Stimulated activated CD8-positive, alpha-beta memory T cell treated with anti-CD3 and anti-CD28 coated beads, Interleukin-4, amount 100 ng/mL, for 4 hours (primary cell): ENCODE data around the gene BSG.
"Not testable (repeated sequence)": the region's sequence is repeated elsewhere in the genome, so short reads cannot be mapped to it uniquely, and the experiment has no call there.

Experiments used
- DNase-seq, 2 donors: peaks; one replicate each; pipeline ENCODE4 v3.0.0-alpha.2; 2020; ENCODE audit warnings: low read depth in 2 of 2, low spot score in 1 of 2

The BSG gene

DNA sequence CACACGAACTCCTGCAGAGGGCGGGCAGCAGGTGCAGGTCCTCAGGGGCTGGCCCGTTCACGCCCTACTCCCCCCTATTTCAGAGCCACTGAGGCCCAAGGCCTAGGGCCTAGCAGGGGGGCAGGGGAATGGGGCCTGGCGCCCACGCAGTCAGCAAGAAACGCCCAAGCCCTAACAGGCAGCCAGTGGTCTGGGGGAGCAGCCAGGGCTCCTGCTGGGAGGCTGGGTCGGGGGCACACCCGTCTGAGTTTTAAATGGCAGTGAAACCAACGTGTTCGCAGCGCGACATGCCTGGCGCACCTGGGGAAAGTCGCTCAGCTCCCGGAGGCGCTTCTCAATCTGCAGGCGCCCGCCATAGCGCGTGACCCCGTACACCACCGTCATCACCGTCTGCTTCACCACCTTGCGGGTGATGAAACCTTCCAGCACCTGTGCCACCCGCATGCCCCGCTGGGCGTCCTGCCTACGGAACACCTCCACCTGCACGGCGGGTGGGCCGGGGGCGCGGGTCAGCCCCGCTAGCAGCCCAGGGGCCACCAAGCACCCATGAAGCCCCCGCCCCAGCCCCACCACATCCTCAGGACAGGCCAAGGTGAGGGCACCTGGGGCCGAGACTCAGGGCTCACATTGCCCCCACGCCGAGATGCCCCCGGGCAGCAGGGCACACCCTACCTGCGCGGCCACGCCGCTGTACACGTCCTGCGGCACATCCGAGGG is 47.0 kb downstream of the BSG start:
- DNase-seq, result no peak

DNA sequence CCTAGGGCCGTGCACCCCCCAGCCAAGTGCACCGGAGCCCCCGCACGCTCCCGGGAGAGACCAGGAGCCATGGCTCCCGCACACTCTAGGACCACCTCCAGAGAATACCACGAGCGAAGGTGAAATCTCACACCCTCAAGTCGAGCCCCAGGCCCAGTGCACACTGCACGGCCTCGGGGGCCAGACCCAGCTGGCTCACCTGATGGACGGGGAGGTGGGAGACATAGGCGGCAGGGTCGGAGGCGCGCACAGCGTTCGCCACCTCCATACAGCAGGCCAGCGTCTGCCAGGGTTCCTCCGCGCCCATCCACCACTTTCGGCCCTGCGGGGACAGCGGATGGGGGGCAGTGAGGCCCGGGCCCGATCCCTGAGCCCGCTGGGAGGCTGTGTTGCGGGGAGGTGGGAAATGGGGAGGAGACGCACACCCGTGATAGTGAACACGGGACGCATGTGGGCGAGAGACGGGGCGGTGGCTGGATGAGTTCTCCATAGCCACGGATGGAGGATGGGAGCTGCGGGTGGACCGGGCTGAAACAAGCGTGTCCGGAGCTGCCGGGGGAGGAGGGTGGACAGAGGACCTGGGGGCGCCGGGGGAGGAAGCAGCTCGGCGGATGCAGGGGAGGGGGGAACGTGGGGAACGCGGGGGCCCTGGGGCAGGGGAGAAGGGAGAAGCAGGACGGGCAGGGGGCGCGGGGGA is 47.9 kb downstream of the BSG start:
- no peak for DNase-seq

DNA sequence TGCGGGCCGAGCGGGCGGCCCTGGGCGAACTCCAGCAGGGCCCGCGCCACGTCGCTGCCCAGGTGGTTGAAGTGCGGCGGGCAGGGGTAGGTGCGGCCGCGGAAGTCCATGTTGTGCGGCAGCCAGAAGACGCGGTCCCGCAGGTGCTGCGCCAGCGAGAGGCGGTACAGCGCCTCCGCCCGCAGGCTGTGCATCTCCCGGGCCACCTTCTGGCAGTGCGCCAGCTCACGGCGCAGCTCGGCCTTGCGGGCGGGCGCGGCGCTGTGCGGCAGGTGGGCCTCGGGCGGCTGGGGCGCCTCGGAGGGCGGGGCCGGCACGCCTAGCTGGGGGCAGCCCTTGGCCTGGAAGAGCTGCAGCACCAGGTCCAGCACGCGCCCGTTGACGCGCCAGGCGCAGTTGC is 48.8 kb downstream of the BSG start:
- DNase-seq, result not testable (repeated sequence)

DNA sequence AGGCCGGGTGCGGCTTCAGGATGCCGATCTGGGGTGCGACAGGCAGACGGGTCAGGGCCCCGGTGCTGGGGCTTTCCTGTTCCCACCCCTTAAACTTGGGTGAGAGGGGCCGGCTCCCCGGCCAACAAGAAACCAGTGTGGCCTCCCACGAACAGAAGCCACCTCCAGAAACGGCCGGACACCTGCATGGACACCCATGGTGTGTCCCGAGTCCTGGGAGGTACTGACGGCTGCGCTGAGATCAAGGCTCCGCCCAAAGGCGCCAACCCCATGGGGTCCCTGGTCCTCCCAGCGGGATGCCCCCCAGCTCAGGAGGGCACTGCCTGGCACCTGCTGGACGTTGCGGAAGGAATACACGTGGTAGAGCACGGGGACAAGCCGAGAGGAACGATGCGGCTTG is 49.4 kb downstream of the BSG start:
- no peak for DNase-seq

DNA sequence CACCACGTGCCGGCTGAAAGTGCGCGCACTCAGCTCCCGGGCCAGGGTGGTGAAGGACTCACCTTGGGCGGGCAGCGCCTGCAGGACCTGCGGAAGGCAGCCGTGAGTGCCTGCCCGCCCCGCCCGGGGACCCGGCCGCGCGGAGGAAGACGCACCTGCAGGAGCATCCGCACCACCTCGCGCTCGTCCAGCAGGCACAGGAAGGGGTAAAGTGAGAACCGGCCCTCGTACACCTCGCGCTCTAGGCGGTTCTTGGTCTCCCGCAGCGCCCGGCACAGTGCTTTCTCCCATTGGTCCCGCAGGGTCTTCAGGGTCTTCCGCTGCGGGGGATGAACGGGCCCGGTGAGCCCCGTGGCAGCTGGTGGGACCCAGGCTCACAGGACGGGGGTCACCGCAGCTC is 50.3 kb downstream of the BSG start:
- no peak for DNase-seq

DNA sequence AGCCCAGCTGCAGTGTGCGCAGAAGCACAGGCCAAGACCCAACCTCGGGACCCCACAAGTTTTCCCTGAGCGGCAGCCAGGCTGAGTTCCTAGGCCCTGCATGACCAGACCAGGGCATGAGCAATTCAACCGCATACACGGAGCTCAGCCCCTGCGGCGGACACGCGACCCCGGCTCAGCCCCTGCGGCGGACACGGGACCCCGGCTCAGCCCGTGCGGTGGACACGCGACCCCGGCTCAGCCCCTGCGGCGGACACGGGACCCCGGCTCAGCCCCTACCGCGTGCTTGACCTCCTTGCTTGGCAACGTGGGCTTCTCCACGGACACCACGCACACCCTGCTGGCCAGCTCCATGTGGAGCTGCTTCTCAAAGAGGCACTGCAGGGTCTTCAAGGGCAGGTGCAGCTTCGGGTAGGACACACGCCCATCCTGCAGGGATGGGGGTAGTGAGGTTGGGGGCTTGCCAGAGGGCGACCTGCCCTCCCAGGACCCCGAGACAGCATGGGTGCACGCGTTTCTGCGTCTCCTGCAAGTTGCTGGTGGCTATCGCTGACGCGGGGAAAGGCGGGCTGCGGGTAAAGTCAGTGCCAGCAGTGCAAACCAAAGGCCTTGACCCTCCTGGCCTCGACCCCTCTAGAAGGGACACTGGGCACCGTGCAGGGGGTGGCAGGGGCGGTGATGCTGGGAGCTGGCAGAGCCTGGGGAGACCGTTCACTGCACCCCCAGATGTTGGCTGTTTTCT is 51.0 kb downstream of the BSG start:
- DNase-seq, result no peak

DNA sequence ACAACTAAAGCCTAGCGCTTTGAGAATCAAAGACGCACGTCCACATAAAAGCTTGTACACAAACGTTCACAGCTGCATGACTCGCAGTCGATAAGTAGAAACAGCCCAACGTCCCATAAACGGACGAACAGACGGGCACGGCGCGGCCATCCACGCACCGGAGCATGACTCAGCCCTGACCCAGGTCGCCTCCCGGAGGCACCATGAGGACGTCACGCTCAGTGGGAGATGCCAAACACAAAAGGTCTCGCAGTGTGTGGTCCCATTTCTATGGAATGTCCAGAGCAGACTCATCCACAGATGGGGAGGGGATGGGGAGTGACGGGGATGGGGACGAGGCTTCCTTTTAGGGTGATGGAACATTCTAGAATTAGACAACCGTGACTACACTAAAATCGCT is 51.6 kb downstream of the BSG start:
- no peak for DNase-seq

DNA sequence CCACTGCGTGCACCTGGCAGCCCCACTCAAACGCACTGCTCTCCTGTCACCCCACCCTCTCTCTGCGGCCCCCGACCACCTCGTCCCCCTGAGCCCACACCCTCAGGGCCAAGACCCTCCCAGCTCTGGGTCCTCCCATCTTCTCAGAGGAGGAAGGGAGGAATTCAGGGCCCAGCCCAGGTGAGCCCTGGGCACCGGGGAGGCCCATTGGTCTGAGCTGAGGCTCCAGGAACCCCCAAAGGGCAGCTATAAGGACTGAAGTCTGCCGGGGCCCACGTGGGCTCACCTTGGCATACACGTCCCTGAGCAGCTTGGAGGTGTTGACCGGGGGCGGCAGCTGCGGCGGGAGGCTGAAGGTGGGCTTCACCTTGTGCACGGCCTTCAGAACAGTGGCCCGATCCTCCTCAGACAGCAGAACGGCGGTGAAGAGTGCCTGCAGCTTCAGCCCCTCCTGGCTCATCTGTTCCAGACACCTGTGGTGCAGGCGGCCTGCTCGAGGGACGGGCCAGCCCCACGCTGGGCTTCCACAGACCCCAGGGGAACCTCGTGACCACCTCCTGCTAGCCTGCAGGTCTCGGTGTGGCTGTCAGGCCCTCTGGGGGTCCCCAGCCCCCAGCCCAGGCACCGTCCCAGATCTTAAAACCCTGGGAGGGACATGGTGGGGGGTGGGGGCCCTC is 52.2 kb downstream of the BSG start:
- DNase-seq, result no peak

DNA sequence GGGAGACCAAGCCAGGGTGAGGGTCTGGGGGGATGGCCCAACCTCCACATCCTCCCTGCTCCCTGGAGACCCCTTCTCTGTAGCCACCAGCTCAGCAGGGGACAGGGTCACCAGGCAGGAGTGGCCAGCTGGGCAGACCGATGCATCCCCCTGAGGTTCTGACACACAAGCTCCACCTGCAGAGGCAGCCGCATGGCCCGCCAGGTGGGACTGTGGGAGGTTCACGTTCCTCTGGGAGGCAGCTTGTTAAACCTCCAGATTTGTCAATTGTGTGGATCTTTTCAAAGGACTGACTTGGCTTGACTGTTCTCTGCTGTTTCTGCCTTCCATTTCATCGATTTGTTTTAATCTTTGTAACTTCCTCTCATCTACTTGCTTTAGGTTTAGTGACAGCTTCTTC is 52.9 kb downstream of the BSG start:
- DNase-seq, result no peak

DNA sequence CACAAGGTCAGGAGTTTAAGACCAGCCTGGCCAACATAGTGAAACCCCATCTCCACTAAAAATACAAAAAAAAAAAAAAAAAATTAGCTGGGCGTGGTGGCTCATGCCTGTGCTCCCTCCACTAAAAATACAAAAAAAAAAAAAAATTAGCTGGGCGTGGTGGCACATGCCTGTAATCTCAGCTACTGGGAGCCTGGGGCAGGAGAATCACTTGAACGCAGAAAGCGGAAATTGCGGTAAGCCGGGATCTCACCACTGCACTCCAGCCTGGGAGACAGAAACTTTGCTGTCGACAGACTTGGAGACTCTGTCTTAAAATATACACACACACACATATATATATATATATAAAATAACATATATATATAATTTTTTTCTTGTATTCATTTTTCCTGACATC is 54.2 kb downstream of the BSG start:
- not testable (repeated sequence) for DNase-seq

DNA sequence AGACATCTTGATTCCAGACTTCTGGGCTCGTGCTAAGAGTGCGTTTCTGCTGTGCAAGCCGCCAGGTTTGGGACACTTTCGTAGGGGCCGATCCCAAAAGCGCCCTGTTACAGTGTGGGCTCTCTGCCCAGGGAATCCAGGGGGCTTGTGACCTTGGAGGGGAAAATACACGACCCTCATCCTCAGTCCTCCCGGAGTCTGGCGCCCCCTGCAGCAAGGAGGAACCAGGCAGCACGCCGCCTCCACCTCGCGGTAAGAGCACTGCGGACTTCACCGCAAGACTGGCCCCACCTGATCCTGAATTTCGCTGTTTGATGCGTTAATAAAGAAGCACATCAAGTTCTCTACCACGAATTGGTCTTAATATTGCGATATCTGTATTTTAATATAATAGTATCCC is 55.8 kb downstream of the BSG start:
- DNase-seq, result no peak

DNA sequence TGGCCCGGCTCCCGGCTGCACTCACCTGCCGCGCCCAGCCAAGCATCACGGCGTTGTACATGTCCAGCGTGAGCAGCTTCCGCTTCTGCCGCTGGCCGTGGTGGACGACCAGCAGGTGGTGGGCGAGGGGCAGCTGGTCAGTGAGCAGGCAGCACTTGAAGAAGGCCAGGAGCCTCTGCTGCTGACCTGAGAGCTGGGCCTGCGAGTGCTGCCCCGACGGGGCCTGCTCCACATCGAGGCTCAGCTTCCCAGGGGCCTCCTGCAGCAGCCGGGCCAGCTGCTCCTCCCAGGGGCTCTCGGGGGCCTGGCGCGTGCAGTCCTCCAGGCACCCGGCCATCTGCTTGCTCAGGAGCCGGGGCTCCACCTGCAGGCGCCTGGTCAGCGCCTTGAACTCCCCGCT is 57.1 kb downstream of the BSG start:
- DNase-seq, result not testable (repeated sequence)

DNA sequence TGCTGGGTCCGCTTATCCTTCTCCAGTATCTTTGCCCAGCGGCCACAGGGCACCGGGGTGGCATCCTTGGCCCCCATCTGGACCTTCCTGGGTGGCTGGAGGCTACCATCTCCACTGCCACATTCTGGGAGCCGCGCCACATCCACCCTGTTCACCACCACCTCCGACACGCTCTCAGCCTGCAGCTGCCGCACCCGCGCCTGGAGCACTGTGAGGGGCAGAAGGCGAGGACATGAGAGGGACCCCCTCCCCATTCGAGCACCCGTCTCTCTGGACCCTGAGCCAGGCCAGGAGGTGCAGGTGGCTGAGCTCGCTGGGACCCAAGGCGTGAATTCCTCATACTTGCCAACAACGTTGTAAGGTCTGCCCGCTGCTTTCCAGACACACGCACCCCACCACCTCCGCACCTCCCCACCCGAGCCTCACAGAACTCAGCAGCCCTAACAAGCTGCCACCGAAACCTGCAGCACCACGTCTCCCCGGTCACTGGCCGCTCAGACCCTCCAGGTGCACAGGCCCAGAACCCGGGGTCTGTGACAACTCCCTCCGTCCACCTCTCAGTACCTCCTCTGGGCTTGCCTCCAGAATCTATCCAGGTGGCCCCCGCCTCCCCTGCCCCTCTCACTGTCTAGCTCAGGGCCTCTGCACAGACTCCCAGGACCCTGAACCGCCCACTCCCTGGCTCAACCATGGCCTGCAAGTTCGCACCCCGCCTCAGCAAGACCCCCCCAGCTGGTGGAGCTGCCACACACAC is 57.7 kb downstream of the BSG start:
- DNase-seq, result no peak

DNA sequence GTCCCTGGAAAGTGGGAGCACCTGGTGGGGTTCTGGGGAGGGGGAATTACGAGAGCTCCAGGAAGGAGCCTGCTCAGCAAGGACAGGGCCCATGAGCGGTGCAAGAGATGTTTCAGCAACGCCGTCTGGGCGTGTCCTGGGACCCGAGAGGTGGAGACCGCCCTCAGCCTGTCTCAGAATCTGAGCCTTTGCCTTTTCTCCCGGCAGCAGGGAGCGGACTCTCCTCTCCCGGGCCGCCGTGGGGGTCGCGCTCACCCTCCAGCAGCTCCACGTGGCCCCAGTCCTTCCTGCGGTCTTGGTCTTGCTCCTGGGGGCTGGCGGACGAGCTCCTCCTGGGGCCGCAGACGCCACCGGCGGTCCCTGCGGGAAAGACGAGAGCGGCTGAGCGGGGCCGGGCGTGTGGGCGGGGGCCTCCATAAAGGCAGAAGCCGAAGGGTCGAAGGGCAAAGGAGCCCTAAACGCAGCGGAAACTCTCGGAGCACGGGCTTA is 60.2 kb downstream of the BSG start:
- DNase-seq, result no peak
